ENCODE results near the gene HNRNPF. TPM values are rescaled to one million over a fixed set of nuclear protein-coding genes. Genes with fewer than 3 reads are reported as not detected.

Gene HNRNPF
- total and polyA plus RNA-seq, 2 of the 8 experiments (the other 6 are each of a cell fraction or from before 2014, with no cell fraction given), result 209 to 389 TPM

GRCh38 chr10:43353495-43354329 lies 55.3 kb downstream of the HNRNPF start:
- Histone ChIP-seq H3K27me3 (replicated peaks in 1 of 4; ENCODE audit: control insufficient read depth in 3 of 4, extremely low read depth in 1 of 4, insufficient read depth in 3 of 4, low read length in 3 of 4) (no peaks in the 10 kb centered on the region), H3K9ac (replicated peaks in 1 of 4; ENCODE audit: extremely low read depth in 1 of 4, low read depth in 3 of 4, low read length in 3 of 4) (no peak overlapping the region), H3K27ac (ENCODE audit: low read depth, low read length) (no peak overlapping the region), H3K9me3 (ENCODE audit: insufficient read depth in 2 of 2, low read depth in 1 of 2, low read length in 1 of 2) (no peaks in the 10 kb centered on the region), H2BK15ac (ENCODE audit: low read length) (no peak overlapping the region), H3K23ac (ENCODE audit: insufficient read length) (no peak overlapping the region), H2AFZ (ENCODE audit: low read length) (no peak overlapping the region), H3K18ac (ENCODE audit: extremely low read depth, low read length) (no peak overlapping the region), H3K4me1 (replicated peaks in 1 of 4; ENCODE audit: control insufficient read depth in 3 of 4, insufficient read depth in 4 of 4, low read length in 3 of 4) (peaks cover 0 to 12% (median 6%) of the 10 kb centered on the region in 4 experiments; a peak in 4 of 7 replicates), H3K79me1 (ENCODE audit: low read depth, low read length) (no peaks in the 10 kb centered on the region), H3K4me3 (ENCODE audit: extremely low read depth in 1 of 4, insufficient read depth in 2 of 4, low read depth in 3 of 4, low read length in 4 of 4) (no peak overlapping the region), H2BK12ac (ENCODE audit: low read depth, low read length) (no peak overlapping the region), H4K20me1 (replicated peaks in 1 of 2; ENCODE audit: control insufficient read depth in 1 of 2, insufficient read depth in 2 of 2, low read length in 2 of 2) (no peaks in the 10 kb centered on the region), H3K36me3 (ENCODE audit: control insufficient read depth in 2 of 4, insufficient read depth in 4 of 4, low read length in 3 of 4) (no peaks in the 10 kb centered on the region), H2BK120ac (replicated peaks; ENCODE audit: low read depth, low read length) (no peak overlapping the region), H2BK5ac (ENCODE audit: low read depth, low read length) (no peak overlapping the region), H4K91ac (replicated peaks; ENCODE audit: insufficient read length, low read length) (no peak overlapping the region), H3K14ac (ENCODE audit: insufficient read length) (no peak overlapping the region), H4K8ac (ENCODE audit: extremely low read depth, insufficient read depth, low read length) (no peak overlapping the region), H3K4ac (replicated peaks; ENCODE audit: insufficient read length, low read depth, low read length) (no peak overlapping the region), H3K23me2 (ENCODE audit: low read depth, low read length) (no peaks in the 10 kb centered on the region), H2BK20ac (ENCODE audit: low read length) (no peak overlapping the region), H3K79me2 (ENCODE audit: control insufficient read depth in 1 of 2, insufficient read depth in 2 of 2, low read length in 2 of 2) (no peaks in the 10 kb centered on the region), H4K5ac (ENCODE audit: insufficient read length, low read depth, low read length) (no peak overlapping the region), H2AK5ac (ENCODE audit: low read depth, low read length) (no peak overlapping the region), H3K4me2 (ENCODE audit: insufficient read depth in 1 of 2, low read depth in 2 of 2, low read length in 2 of 2) (peak overlapping the region in 1 of 2 experiments; percentile 28; a peak in 2 of 4 replicates), H3K56ac (replicated peaks; ENCODE audit: insufficient read length, low read depth, low read length) (no peak overlapping the region)
- no peak for DNase-seq (ENCODE audit: low read depth in 1 of 2, low spot score in 2 of 2)
- WGBS, 2 experiments (ENCODE audit: extremely low coverage in 1 of 2, insufficient coverage in 1 of 2, insufficient read length in 1 of 2, insufficient replicate concordance in 2 of 2, low coverage in 1 of 2, low lambda C conversion rate in 2 of 2, missing lambda C conversion rate in 1 of 2), result 75% methylated on average over 3 of the region's 3 CpGs; no CpG with 5 or more reads in 1 of the 2 experiments
- ChIA-PET POLR2A (ENCODE audit: partially characterized antibody) (interaction anchor here (0.6 to 1.2 kb wide), 2 partner anchors 41 to 50 kb away, joined by 3 to 4 read pairs; no protein-coding TSS in a partner anchor), CTCF (ENCODE audit: partially characterized antibody) (interaction anchor here (0.6 to 5.3 kb wide), 12 partner anchors 13 to 180 kb away, joined by 3 to 29 read pairs (median 4); no protein-coding TSS in a partner anchor)
- FAIRE-seq, result no peak
- TF ChIP-seq RBBP5 (IDR thresholded peaks at IDR 0.05; ENCODE audit: borderline replicate concordance, low read depth, low read length) (no peak), TCF12 (IDR thresholded peaks at IDR 0.05; ENCODE audit: low read depth, low read length) (no peak), ATF3 (IDR thresholded peaks at IDR 0.05; ENCODE audit: insufficient read depth, low read depth, low read length) (no peak), TBP (IDR thresholded peaks at IDR 0.05; ENCODE audit: low read depth, low read length) (no peak), SRF (IDR thresholded peaks at IDR 0.05; ENCODE audit: low read depth, low read length) (no peak), POLR2A (IDR thresholded peaks at IDR 0.05; ENCODE audit: control extremely low read depth in 1 of 2, low read depth in 2 of 2, low read length in 2 of 2) (no peak), EGR1 (IDR thresholded peaks at IDR 0.05; ENCODE audit: borderline replicate concordance, low read depth, low read length) (no peak), PHF8 (conservative IDR thresholded peaks at IDR 0.05; ENCODE audit: low read depth, low read length) (no peak), CREB1 (IDR thresholded peaks at IDR 0.05) (no peak), TEAD4 (IDR thresholded peaks at IDR 0.05; ENCODE audit: low read depth, low read length) (no peak), YY1 (IDR thresholded peaks at IDR 0.05; ENCODE audit: low read depth, low read length) (no peak), ZNF274 (IDR thresholded peaks at IDR 0.05; ENCODE audit: borderline replicate concordance, extremely low read depth, low read length) (no peak)

Measured in H1 (cell line).